NCI-H146 (cell line): ENCODE measurements around the gene HIBADH.
"Not testable (repeated sequence)": the region's sequence is repeated elsewhere in the genome, so short reads cannot be mapped to it uniquely, and the experiment has no call there.

Experiments
- DNase-seq: peaks from one replicate; lab custom pipeline; 2025; lab: John Stamatoyannopoulos, UW

Gene HIBADH

DNA sequence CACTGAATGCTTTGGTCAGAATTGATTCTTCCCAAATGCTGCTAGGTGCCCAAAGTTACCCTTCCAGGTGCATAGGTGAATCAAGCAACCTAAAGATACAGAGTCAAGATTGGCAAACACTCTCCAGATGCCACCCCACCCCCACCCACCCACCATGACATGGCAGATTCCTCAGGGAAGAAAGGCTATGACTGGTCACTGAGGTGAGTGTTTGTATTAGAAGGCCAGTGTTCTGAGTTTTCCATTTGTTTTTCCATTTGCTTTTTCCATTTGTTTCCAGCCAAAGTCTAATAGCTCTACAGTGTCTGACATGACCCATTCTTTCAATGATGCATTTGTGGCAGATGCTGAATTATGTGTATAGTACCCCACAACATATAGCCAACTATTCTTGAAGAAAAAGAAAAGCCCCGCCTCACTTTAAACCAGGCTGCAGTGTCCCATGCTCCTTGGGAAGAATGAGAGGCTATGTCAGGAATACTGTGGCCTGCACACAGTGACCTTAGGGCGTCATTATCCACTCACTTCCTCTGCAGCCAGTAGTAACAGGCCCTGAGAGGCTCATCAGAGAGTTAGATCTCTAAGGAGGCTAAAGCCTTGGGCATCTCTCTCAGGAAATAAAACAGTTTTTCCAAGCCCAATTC, 16.1 kb upstream of the HIBADH start:
- no peak for DNase-seq

DNA sequence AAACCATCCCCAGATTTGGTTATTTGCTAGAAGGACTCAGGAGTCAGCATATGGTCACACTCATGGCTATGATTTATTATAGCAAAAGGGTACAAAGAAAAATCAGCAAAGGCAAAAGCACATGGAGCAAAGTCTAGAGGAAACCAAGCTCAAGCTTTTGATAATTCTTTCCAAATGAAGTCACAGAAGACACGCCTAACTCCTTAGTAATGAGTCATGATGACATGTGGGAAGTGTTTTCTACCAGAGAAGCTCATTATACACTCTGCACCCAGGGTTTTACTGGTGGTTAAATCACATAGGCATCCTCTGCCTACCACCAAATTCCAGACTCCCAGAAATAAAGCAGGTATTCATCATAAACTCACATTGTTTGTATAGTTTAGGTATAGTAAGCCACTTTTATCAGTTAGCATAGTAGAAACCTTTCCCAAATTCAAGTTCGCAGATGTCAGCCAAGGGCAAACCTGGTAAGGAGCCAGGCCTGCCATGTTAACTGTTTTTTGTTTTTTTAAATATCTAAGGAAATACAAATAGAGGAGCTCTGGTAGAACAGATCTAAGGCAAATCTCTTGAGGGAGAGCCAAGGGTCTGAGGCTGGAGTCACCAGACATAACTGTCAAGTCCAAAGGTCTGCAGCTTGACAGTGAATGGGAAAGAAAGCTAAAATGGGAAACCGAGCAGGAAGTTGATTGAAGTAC, 15.4 kb upstream of the HIBADH start:
- no peak for DNase-seq

DNA sequence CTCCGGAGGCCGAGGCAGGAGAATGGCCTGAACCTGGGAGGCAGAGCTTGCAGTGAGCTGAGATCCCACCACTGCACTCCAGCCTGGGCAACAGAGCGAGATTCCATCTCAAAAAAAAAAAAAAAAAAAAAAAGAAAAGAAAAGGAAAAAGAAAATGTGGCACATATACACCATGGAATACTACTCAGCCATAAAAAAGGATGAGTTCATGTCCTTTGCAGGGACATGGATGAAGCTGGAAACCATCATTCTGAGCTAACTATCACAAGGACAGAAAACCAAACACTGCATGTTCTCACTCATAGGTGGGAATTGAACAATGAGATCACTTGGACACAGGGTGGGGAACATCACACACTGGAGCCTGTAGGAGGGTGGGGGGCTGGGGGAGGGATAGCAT, 11.4 kb upstream of the HIBADH start:
- not testable (repeated sequence) for DNase-seq

DNA sequence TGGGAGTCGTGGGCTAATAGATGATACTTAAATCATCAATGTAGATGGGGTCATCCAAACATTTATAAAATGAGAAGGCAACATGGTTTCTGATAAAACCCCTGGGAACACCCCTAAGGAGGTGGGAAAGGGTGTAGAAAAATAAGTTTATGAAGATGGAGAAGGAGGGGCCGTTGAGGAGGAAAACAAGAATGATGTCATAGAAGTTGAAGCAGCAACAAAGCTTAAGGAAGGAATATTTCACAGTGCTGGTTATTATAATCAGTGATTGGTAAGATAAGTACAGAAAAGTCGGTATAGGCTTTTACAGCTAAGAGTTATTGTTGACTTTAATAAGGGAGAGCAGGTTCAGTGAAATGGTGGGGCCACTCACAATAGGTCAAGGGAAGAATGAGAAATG, 9.0 kb upstream of the HIBADH start:
- no peak for DNase-seq

DNA sequence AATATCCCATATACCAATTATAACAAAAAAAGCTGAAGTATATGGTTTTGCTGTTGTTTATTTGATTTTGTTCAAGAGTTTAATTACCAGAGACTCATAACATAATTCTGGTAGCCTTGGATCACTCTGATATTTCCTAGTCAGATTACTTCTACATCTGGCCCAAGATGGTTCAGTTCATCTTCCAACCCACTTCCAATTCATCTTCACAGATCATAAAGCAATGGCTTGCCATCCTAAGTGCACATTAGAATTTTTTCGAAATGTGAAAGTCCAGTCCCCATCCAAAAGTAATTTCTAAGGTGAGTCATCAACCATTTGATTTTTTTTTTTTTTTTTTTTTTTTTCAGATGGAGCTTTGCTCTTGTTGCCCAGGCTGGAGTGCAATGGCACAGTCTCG, 8.0 kb upstream of the HIBADH start:
- no peak for DNase-seq

DNA sequence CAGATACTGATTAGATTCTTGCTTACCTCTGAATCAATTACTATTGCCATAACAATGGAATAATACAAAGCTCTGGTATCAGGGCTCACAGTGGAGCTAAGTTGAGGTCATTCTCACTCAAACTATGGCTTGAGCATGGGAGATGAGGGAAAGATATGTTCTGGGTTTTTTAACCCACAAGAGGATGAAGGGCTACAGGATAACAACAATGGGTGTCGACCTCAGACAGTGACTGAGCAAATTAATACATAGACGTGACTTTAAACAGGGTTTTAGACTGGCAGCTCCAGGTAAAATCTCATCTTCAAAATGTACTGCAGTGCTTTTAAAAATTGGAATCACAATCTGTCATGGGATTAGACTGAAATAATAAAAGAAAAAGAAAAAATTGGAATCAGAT, 7.5 kb upstream of the HIBADH start:
- no peak for DNase-seq

DNA sequence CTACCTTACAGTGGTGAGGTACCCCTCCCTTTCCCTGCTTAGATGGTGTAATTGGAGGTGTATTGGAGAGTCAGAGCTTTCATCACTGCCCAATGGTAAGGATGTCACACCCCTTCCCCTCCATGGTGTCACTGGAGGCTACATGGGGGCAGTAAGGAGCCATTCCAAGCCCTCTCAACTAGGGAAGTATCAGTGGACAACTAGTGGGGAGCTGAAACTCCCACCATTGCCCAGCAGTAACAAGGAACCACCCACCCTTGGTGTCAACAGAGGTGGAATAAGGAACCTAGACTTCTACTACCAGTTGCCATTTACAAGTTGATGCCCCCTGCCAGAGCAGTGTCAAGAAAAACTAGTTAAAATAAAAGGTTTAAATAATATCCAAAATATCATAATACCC, 2.8 kb upstream of the HIBADH start:
- DNase-seq: no peak

DNA sequence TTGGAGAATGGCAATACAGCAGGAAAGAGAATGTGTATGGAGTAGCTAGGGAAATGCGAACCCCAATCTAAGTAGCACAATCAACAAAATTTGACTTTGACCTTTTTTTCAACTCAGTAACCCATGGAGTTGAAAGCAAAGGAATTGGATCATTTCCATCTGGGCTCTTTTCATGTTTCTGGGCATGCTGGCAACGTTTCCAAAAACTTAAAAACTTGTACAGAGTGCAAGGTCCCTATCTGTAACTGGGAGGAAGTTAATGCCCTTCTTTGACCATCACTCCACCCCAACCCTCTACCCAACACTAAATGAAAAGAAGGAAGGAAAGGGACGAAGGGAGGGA, 1.3 kb upstream of the HIBADH start:
- DNase-seq: no peak

DNA sequence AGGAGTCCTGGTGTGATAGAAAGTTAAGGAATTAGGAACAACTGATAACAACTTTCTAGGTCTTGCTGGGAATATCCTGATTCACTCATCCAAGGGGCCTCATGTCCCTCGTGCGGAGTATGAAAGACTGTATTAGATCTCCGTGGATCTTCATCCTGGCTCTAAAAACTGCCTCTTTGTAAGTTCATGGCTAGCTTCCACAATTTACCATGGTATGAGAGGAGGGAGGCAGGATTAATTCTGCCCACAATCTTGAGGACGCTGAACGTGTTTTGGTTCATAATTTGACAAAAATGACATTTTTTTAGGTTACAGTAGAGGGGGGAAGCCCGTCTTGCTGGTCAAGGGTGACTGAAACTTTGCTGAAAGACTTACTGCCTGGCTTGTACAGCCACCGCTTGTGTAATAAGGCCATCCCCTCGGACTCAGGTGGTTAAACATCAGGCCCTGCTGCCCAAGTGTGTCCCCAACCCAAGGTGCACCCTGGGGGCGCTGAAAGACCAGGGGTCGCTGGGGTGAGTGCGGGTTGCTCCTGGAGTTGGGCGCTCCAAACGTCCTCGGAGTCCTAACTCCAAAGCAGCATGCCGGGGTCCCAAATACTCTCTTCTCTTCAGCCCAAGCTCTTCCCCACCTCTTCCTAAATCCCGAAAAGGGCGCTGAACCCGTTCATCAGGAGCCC, 733 bp downstream of the HIBADH start:
- DNase-seq: peak; percentile 52

DNA sequence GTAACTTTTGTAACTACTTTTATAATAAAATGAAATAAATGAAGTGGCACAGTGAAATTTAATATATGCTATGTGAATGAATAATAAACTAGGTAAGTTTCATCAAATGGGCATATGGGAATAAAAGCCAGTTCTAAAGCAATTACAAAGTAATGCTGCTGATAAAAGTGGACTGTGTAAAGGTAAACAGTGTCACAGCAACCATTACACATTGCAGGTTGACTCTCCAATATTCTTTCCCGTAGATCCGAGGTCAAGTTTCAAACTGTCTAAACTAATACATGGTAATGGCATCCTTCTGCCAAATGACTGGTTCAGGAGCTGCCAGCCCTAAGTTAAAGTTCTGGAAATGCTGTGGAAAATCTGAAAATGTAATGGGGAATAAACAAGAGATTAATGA, 6.0 kb downstream of the HIBADH start:
- DNase-seq: no peak

DNA sequence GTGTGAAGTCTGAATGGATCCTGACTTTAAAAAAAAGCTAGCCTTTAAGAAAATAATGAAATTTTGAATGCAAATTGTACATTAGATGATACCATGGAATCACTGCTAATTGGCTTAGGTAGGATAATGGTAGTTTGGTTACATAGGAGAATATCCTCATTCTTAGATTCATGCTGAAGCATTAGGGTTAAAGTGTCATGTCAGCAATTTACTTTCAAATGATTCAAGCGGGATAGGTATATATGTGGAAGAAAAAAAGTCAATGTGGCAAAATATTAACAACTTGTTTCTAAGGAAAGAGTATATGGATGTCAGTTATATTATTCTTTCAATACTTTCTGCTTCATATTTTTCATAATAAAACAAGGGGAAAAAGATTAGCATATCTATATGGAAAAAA, 7.5 kb downstream of the HIBADH start:
- no peak for DNase-seq

DNA sequence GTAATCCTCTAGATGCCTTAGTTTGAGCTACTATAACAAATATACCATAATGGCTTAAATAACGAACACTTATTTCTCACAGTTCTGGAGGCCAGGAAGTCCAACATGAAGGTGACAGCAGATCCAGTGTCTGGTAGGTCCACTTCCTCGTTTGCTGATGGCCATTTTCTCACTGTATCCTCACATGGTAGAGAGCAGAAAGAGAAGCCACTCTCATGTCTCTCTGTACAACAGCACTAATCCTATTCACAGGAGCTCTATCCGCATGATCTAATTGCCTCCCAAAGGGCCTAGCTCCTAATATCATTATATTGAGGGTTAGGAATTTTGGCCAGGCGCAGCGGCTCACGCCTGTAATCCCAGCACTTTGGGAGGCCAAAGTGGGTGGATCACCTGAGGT, 10.2 kb downstream of the HIBADH start:
- no peak for DNase-seq

DNA sequence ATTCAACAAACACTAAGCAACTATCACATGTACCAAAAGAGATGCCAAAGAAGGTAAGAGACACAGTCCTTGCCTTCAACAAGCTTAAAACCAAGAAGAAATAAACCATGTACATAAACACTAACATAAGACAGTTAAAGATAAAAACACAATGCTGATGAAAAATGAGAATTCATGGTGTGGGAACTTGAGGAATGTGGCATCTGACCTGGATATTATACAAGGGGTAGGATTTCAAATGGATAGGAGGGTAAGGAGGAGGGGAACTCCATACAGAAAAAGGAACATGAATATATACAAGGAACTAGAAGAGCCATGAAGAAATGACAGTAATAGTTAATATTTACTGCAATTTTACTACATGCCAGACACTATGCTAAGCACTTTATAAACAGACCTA, 11.0 kb downstream of the HIBADH start:
- DNase-seq: no peak

DNA sequence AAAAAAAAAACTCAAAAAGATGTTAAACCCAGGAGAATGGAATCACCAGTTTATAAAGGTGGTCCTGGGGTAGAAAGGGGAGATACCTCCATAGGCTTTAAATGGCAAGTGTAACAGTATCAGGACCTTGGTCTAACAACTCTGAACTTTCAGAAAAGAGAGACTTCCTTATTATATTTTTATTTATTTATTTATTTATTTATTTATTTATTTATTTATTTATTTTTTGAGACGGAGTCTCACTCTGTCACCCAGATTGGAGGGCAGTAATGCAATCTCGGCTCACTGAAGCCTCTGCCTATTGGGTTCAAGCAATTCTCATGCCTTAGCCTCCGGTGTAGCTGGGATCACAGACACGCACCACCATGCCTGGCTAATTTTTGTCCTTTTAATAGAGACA, 12.4 kb downstream of the HIBADH start:
- no peak for DNase-seq

DNA sequence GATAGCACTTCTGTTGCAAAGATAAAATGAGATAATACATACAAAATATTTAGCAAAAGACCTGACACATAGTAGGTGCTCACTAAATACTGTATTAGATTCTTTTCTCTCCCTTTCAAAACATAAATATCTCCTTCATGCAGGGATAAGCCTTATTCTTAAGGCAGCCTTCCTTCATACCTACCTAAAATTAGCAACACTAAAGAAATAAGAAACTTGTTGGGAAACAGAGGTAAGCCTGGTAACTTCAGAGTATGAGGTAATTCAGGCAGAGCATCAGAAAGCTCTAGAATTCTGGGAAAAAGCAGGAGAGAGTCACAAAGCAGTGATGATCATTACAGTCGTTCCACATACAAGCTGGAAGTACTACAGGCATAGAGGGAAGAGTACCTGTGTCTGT, 15.2 kb downstream of the HIBADH start:
- no peak for DNase-seq

DNA sequence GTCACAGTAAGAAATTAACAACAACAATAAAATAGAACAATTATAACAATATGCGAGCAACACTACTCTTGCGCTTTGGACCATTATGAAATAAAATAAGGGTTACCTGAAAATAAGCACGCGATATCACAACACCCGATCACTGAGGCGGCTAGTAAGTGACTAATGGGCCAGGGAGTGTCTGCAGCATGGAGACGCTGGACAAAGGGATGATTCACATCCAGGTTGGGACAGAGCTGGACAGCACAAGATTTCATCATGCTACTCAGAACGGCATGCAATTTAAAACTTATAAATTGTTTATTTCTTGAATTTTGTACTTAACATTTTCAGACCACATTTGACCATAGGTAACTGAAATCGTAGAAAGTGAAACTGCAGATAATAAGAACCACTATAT, 15.6 kb downstream of the HIBADH start:
- DNase-seq: no peak

DNA sequence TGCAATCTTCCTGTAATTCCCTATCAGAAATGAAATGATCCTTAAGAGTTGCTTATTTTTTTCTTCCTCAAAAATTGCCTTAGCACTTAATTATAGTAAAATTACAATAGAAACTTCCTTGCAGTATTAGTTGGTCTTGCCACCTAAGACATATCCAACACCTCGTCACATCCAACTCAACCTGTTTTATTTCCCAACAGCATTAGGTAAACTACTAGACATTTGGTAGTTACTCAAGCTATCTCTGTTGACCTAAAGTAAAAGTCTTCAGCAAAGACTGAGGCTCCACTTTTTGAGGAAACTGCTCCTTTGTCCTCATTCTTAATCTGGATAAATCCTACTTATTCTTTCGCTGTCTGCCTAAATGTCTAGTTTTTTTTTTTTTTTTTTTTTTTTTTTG, 20.4 kb downstream of the HIBADH start:
- DNase-seq: no peak

DNA sequence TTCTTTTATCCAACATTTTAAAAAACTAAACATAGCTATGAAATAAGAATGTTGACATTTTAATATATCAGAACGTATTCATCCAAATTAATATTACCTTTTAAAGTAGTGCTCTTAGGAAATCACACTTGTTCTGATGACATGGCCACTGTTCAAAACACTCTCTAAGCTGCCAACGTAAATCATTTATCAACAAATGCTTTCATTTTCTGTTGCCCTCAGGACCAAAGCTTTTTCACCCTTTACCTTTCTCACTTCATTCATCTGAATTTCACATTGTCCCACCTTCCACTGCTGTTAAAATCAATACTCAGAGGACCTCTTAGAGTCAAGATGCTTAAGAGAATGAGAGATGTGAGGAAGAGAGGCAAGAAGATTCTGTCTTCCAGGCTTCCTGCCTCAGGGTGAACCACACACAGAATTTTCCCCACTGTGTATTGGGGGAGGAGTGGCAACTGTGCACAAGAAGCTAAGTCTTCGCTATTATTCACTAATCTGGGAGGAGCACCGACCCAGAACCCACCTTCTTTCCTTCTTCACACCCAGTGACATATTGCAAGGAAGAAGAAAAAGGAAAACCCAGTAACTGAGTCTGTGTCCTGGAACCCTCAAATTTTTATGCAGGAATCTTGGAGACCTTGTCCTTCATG, 21.0 kb downstream of the HIBADH start:
- DNase-seq: no peak

DNA sequence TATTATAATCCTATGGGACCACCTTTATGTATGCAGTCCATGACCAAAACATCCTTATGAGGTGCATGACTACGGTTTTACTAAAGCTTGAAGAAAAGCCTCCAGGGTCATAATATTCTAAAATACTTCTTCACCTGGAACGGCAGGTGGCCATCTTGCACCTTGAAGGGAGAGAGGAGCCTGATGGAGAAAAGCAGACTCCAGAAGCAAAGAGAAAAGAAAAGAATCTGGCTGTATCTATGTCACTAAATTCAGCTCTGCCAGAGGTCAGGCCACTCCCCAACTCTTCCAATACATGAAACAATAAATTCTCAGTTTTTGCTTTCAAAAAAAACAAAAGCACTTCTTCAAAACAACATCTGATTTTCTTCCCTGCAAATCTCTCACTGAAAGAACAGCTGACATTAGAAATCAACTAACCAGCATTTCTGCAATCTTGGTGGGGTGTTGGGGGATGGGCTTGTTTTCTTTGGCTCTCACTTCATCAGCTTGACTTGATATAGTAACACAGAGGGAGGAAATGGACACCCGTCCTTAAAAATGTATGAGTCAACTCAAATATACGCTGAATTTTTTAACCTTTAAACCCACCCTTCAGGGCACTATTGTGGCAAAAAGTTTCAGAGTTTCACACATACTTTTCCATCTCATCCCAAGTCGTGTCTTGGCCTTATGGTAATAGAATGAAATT, 21.7 kb downstream of the HIBADH start:
- no peak for DNase-seq

DNA sequence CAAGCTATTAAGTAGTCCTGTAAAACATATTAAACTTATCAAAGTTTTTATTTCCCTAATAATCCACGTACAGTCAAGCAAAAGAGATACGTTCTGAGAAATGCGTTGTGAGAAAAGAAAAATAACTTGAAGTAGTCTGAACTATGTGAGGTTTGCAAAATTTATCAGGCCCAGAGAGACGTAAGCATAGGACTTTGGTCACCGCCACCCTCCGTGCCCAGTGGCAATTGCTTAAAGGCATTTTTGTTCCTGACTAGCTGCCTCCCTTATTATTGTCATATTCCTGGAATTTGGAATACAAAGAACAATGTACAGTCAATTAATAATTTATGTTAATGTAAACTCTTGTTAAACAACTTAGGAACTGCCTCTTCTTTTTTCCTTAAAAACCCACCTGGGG, 22.8 kb downstream of the HIBADH start:
- no peak for DNase-seq

DNA sequence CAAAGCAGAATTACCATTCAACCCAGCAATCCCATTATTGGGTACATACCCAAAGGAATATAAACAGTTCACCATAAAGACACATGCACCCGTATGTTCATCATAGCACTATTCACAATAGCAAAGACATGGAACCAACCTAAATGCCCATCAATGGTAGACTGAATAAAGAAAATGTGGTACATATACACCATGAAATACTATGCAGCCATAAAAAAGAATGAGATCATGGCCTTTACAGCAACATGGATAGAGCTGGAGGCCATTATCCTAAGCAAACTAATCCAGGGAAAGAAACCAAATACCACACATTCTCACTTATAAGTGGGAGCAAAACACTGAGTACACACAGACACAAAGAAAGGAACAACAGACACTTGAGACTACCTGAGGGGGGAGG, 23.6 kb downstream of the HIBADH start:
- DNase-seq: not testable (repeated sequence)

DNA sequence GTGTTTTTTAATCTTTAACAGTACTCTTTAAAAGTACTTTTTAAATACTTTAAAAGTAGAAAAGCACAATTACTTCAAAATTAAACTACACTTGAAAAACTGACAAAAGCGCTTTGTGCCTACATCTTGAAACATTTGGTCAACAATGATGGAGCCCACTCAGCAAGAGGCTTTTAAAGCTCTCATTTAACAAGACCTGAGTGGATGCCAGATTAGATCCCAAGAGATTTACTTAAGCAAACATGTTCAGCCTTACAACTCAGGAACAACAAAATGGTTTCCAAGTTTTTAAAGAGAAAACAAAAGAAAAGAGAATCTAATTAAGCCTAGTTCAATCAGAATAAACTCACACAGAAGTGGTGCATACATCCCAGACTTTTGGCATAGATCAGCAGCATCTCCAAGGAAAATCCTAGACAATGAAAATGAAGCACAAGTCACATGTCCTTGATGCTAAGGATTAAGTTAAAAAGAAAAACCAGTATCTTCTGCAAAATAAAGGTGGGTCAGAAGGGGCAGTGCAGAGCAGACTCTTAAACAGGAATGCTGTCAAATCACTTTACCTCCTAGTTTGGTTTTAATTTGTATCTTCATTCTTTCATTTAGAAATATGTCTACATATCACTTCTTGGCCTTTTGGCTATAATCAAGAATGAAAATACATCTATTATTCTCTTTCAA, 26.2 kb downstream of the HIBADH start:
- DNase-seq: no peak
